GM18498 (cell line): ENCODE data around the gene PLA2R1.
A peak's percentile ranks its signal among the peaks of the same experiment; 100 is the strongest.
"Not testable (repeated sequence)": the region's sequence is repeated elsewhere in the genome, so short reads cannot be mapped to it uniquely, and the experiment has no call there.

Experiments
- ATAC-seq: cut with Tn5 transposase; IDR thresholded peaks from one replicate; pipeline ENCODE4 v1.9.1; 2021; ENCODE audit warnings: mild to moderate bottlenecking, moderate library complexity; ENCODE audit not compliant: unreplicated experiment

Gene PLA2R1

GRCh38 chr2:159984034-159984433 lies 78.4 kb downstream of the PLA2R1 start:
- ATAC-seq = no peak

- ATAC-seq = no peak
Observed at GRCh38 chr2:159982842-159983785, 79.3 kb downstream of the PLA2R1 start.

DNA sequence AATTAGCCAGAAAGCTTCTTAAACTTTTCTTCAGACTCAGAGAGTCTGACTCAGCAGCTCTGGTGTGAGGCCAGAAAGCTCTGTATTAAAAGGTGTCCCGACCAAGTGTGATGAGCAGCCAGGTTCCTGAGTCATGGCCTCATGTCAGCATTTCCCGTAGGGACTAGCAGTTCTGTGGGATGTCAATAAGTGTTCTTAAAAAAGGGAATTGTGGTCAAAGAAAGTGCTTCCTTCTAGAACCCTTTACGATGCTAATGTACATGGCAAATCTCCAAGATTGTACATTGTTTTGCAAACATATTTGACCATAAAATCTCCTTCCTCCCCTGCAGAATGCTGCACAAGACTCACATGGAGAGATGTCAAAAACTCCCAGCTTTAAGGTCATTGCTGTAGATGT lies 80.1 kb downstream of the PLA2R1 start:
- no peak for ATAC-seq

GRCh38 chr2:159976527-159977160 lies 85.8 kb downstream of the PLA2R1 start:
- ATAC-seq = no peak

DNA sequence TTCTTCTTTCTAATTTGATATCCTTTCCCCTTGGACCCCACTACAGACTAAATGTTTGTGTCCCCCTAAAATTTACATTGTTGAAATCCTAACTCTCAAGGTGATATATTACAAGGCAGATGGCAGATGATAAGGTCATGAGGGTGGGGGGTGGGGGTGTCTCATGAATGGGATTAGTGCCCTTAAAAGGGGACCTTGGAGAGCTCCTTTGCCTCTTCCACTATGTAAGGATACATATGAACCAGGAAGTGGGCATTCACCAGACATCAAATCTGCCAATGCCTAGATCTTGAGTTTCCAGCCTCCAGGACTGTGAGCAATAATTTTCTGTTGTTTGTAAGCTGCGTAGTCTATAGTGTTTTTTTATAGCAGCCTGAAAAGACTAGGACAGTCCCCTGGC lies 89.1 kb downstream of the PLA2R1 start:
- ATAC-seq = no peak

DNA sequence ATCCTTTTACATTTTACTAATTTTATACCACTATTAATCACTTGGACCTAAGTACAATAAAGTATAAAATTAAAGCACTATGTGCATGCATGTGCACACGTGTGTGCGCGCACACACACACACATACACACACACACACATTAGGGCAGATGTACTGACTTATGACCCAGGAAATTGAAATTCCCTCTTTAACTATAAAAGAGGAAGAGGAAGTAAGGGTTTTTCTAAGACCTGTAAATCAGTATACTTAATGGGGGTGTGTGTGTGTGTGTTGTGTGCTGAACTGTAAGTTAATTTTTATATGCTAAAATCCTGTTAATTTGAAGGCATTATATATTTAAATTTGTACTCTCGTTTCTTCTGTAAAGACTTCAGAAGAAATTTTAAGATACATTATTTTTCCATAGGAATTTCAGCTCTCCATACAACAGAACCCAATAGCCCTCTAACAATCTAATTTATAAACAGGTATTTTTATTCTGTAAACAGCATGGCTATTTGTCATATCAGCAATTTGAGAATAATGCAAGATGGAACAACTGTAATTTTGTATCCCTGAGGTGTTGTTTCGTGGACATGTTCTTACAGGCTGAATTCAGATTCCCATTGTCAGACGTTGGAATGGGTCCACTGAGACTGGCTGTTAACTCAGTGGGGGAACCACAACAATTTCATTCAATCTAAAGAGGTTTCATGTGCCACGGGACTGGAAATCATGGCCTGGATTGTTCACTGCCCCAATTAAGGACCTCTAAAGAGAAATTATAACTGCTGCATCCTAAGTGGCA lies 90.9 kb downstream of the PLA2R1 start:
- no peak for ATAC-seq

DNA sequence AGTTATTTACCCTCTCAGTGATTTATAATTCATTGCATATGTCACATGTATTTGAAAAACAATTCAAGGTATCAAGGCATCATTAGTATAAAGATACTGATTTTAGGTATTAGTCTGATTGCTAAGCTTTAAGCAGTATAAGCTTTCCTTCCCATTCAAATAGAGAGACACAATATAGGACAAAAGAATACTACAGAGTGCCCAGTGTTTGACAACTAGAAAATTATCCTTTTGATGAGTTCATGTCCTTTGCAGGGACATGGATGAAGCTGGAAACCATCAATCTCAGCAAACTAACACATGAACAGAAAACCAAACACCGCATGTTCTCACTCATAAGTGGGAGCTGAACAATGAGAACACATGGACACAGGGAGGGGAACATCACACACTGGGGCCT lies 91.9 kb downstream of the PLA2R1 start:
- ATAC-seq = not testable (repeated sequence)

- ATAC-seq = peak; percentile 39
Observed at GRCh38 chr2:159968279-159968900, 94.0 kb downstream of the PLA2R1 start.

- ATAC-seq = peak; percentile 77
Observed at GRCh38 chr2:159963700-159964099, 98.7 kb downstream of the PLA2R1 start.

GRCh38 chr2:159962513-159962912 lies 99.9 kb downstream of the PLA2R1 start:
- not testable (repeated sequence) for ATAC-seq

- ATAC-seq = no peak
Observed at GRCh38 chr2:159961451-159961850, 101.0 kb downstream of the PLA2R1 start.

DNA sequence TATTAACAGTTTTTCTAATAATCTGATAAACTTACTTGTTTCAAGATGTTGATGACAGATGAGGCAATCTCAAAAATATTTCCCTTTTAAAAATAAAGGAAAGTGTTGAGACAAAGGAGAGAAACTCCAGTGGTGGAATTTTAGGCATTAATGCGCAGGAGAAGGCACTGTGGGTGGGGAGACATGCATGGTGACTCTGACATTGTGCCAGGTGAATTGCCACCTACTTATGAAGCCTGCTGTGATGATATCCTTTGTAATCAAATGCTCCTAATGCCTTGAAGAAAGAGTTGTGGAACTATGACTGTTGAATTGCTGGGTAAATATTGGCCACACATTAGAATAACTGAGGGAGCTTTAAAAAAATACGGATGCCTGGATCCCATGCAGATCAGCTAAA lies 101.4 kb downstream of the PLA2R1 start:
- no peak for ATAC-seq

GRCh38 chr2:159960414-159960813 lies 102.0 kb downstream of the PLA2R1 start:
- ATAC-seq = peak; percentile 51

DNA sequence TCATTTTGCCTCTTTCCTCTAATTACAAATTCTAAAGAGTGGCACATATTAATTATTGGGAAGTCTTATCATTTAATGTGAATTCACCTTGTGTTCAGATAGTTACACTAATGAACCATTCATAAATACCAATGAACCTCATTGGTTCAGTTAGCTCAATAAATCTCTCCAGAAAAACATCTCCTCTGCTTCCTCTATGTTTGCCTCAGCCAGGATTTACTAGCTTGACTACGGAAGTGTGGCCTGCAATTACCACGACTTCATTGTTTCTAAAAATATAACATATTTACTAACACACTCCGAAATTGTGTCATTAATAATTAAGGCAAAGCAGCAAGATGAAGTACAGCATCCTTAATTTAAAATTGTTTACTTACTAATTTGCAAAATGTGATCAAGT lies 103.3 kb downstream of the PLA2R1 start:
- no peak for ATAC-seq

- no peak for ATAC-seq
Observed at GRCh38 chr2:159953136-159953823, 109.1 kb downstream of the PLA2R1 start.

DNA sequence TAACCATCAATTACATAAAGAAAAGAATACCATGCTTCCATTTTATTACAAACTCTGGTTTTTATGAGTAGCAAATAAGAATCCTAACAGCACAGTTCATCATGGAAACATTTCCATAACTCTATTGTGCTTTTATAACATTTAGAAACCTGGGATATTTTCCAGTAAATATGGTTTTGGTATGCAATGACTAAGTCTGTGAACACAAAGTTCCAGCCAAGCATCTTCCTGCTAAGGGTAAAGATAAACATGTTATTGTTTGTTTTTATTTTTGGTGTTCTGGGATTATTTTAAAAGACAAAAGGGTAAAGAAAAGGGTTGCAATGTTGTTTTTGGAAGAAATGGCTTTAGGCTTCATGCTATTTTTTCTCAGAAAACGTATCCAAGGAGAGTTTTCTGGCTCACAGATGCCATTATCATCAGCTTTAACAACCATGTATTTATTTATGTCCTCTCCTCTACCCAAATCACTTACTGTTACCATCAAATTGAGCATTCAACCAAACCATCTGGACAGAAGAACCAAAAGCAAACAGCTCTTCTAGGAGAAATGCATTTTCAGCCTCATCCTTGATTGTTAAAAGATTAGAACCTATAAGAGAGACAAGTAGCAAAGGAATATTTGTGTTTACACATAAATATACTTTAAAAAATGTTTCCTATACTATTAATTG lies 116.0 kb downstream of the PLA2R1 start:
- no peak for ATAC-seq

- no peak for ATAC-seq
Observed at GRCh38 chr2:159944874-159945273, 117.5 kb downstream of the PLA2R1 start.

- ATAC-seq = no peak
Observed at GRCh38 chr2:159942146-159942545, 120.3 kb downstream of the PLA2R1 start.

DNA sequence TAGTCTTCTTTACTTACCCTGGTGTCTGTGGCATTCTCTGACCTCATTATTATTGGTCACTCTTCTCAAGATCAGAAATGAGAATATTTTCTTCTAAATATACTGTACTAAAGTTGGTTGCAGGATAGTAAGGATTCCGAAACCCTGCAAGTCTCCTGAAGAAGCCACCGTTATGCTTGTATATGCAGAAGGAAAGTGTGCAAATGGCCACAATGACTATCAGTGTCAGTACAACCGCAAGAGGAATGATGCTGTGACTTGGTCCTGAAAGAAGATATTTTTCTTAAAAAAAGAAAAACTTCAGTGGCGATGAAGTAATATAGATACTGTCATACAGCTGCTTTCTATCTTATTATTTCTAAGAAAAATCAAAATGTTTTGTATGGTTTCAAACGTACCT lies 120.7 kb downstream of the PLA2R1 start:
- ATAC-seq = no peak

DNA sequence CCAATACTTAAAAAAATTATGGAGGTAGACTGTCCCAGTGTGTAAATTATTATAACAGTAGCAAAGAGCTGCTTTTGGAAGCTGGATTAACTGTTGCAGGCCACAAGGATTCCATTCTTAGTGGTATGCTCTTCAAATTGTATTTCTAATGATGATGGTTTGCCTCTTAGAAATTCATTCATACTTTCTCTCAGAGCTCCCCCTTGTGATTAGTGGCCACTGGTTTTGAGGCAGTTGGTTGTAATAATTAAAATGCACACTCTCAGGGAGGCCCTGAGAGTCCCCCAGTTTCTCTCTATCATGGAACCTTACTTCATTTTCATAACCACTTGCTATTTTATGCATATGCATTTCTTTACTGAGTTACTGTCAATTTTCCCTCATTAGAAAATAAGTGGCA lies 122.5 kb downstream of the PLA2R1 start:
- peak; percentile 77 for ATAC-seq
